Aorta (tissue), 5 donors: Measurements from ENCODE around the gene ZBTB9. TPM values are rescaled to one million over a fixed set of nuclear protein-coding genes. Genes with fewer than 3 reads are reported as not detected.
A peak's percentile ranks its signal among the peaks of the same experiment; 100 is the strongest.

ENCODE experiments used
- ATAC-seq: fragments of 200-7000 bp; cut with Tn5 transposase; one replicate; pipeline ENCODE4 v1.9.1; 2022; ENCODE audit warnings: moderate library complexity; ENCODE audit not compliant: low FRiP score
- DNase-seq, 2 donors: peaks; one replicate each; pipeline ENCODE4 v3.0.0-alpha.2; 2020
- H3K27ac ChIP-seq, 2 donors: one replicate each; pipeline ENCODE4 v1.5.1; 2013; ENCODE audit warnings: low read length in 2 of 2, mild to moderate bottlenecking in 2 of 2, moderate library complexity in 2 of 2, control low read depth in 1 of 2, inconsistent platforms in 1 of 2, low read depth in 1 of 2
- H3K27me3 ChIP-seq, 2 donors: one replicate each; pipeline ENCODE4 v1.6.1; 2013; ENCODE audit warnings: control low read depth in 1 of 2, low read length in 1 of 2, mild to moderate bottlenecking in 1 of 2, moderate library complexity in 1 of 2; ENCODE audit not compliant: insufficient read depth in 2 of 2, control insufficient read depth in 1 of 2
- H3K36me3 ChIP-seq, 2 donors: one replicate each; pipeline ENCODE4 v1.6.1; 2013; ENCODE audit warnings: control low read depth in 1 of 2, low read length in 1 of 2, mild to moderate bottlenecking in 1 of 2; ENCODE audit not compliant: insufficient read depth in 2 of 2, control insufficient read depth in 1 of 2
- H3K4me1 ChIP-seq, 2 donors: one replicate each; pipeline ENCODE4 v1.6.1; 2013; ENCODE audit warnings: low read length in 2 of 2, control low read depth in 1 of 2, mild to moderate bottlenecking in 1 of 2, moderate library complexity in 1 of 2; ENCODE audit not compliant: insufficient read depth in 2 of 2, control insufficient read depth in 1 of 2
- H3K4me3 ChIP-seq, 2 donors: one replicate each; pipeline ENCODE4 v1.5.1; 2013; ENCODE audit warnings: low read length in 2 of 2, control low read depth in 1 of 2, mild to moderate bottlenecking in 1 of 2
- H3K9me3 ChIP-seq: one replicate; pipeline ENCODE4 v1.6.1; 2013; ENCODE audit warnings: mild to moderate bottlenecking, low read length; ENCODE audit not compliant: control insufficient read depth
- WGBS, 2 donors: extraction: QIAGEN DNeasy Blood & Tissue Kit; methylation state at CpG; one replicate each; pipeline ENCODE4 v1.1.7; 2013; 5-methylcytosine and 5-hydroxymethylcytosine counted together
- intact Hi-C, 2 donors: fragments of 100-400 bp; cut with DNase I; formaldehyde crosslinking; loops; one replicate each; pipeline versions ENCODE4 v1.14.2 to v1.15.0; 2022
- polyA plus RNA-seq, 2 donors: library from polyadenylated mRNA; stranded (reverse); fragments of 200-250 nt; gene quantifications; one replicate each; pipeline ENCODE4 v1.2.3, GENCODE V29; 2013
- total RNA-seq, 2 donors: library from RNA; stranded (reverse); fragmentation: NEBNext Ultra II Directional; extraction: Animal tissue kit (Norgen Biotek cat#: 25700); gene quantifications; one replicate each; pipeline ENCODE4 v1.2.1, GENCODE V29; 2021
- donor health status: healthy with polysubstance abuse.
- donor health status: Bipolar disorder and iron deficiency.
- donor health status: DM: no; HTN: no; CAD: no.
- donor health status: DM: no; HTN: no; CAD: no.
- donor health status: DM: yes; HTN: yes; CAD: no.

ZBTB9 gene
- total and polyA plus RNA-seq, 4 donors, result 1.4 to 4.2 (median 2.2) TPM

GRCh38 chr6:33450434-33450833 lies 3.9 kb upstream of the ZBTB9 start:
- no peak overlapping the region for H3K27ac ChIP-seq
- no peaks in the 10 kb centered on the region for H3K4me1 ChIP-seq
- H3K4me3 ChIP-seq, result no peak overlapping the region
- H3K27me3 ChIP-seq, result no peaks in the 10 kb centered on the region
- WGBS, 2 donors, result 76 to 79% methylated on average over 3 of the region's 3 CpGs
- DNase-seq (no peak), ATAC-seq (no peak)
- no peaks in the 10 kb centered on the region for H3K36me3 ChIP-seq
- H3K9me3 ChIP-seq, result no peaks in the 10 kb centered on the region
- intact Hi-C loops, result loop anchor here (5.0 to 10.0 kb wide), 3 partner anchors 38 to 246 kb away; partner anchors contain the start of genes HSD17B8 (in 1 of the 2), PHF1 (in 1 of the 2), RING1 (in 1 of the 2) and RXRB (in 1 of the 2)

GRCh38 chr6:33451606-33452005 lies 2.8 kb upstream of the ZBTB9 start:
- DNase-seq, result no peak
- Histone ChIP-seq H3K27me3 (no peaks in the 10 kb centered on the region), H3K4me1 (no peaks in the 10 kb centered on the region), H3K9me3 (no peaks in the 10 kb centered on the region), H3K27ac (no peak overlapping the region), H3K4me3 (no peak overlapping the region), H3K36me3 (no peaks in the 10 kb centered on the region)
- 84 to 86% methylated on average over 10 to 15 of the region's 15 CpGs for WGBS, 2 donors
- intact Hi-C loops, result loop anchor here (5.0 to 10.0 kb wide), 3 partner anchors 39 to 247 kb away; partner anchors contain the start of genes HSD17B8 (in 1 of the 2), PHF1 (in 1 of the 2), RING1 (in 1 of the 2) and RXRB (in 1 of the 2)
- no peak for ATAC-seq

DNA sequence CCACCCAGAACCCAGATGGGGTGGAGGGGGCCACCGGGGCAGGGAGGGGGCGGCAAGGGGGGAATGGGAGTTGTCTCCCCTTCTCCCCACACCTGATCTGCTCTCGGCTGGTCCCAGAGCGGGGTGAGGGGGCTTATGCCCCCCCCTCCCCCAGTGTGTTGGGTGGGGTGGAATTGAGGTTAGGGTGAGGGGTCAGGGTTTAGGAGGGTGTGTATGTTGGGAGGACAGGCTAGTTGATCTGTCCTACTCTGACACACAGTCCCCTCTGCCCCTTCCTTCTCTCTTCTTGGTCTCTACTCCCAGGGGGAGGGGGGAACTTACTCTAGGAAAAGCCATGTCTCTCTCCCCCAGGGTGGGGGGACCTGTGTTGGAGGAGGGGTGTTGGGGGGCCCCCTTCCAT lies 1.9 kb upstream of the ZBTB9 start:
- 80 to 90% methylated on average over 3 to 4 of the region's 4 CpGs for WGBS, 2 donors
- Histone ChIP-seq H3K9me3 (no peaks in the 10 kb centered on the region), H3K4me3 (no peak overlapping the region), H3K4me1 (no peaks in the 10 kb centered on the region), H3K36me3 (no peaks in the 10 kb centered on the region), H3K27me3 (no peaks in the 10 kb centered on the region), H3K27ac (no peak overlapping the region)
- intact Hi-C loops, result loop anchor here (5.0 to 10.0 kb wide), 3 partner anchors 40 to 248 kb away; partner anchors contain the start of genes HSD17B8 (in 1 of the 2), PHF1 (in 1 of the 2), RING1 (in 1 of the 2) and RXRB (in 1 of the 2)
- ATAC-seq, result no peak
- DNase-seq, result no peak

DNA sequence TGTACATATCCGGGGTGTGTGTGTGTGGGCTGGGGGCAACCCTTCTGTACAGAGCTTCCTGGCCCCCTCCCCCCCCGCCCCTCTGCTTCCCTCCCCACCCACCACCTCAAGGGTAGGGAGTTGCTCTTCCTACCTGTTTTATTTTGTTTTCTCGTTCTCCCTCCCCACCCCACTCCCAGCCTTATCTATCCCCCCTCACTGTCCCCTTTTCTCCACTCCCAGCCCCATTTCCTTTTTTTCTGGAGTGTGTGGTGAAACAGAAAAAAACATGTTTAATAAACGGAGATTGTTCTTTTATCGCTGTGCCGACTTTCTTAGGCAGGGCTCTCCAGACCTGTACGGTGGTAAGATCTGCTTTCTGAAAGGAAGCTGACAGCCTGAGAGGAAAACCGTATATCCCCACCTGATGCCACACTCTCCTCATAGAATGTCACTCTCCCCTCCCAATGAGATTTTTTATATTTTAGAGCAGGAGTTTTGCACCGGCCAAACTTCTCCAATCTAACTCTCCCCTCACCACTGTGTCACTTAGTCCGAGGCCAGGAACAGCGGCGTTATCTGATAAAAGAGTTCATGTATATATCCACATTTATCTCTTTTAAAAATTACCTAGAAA lies 875 bp upstream of the ZBTB9 start:
- intact Hi-C loops, result loop anchor here (5.0 to 10.0 kb wide), 3 partner anchors 41 to 249 kb away; partner anchors contain the start of genes HSD17B8 (in 1 of the 2), PHF1 (in 1 of the 2), RING1 (in 1 of the 2) and RXRB (in 1 of the 2)
- WGBS, 2 donors, result 3% methylated on average over 12 of the region's 12 CpGs
- ATAC-seq, result no peak

GRCh38 chr6:33455051-33455450 lies 675 bp downstream of the ZBTB9 start:
- no peak for ATAC-seq
- peak overlapping the region in 1 of 2 donors; percentile 26 for H3K4me3 ChIP-seq
- H3K9me3 ChIP-seq, result no peaks in the 10 kb centered on the region
- peak in 1 of 2 donors; percentile 62 for DNase-seq
- H3K4me1 ChIP-seq, result no peaks in the 10 kb centered on the region
- no peaks in the 10 kb centered on the region for H3K27me3 ChIP-seq
- intact Hi-C loops, result loop anchor here (10.0 kb wide), 2 partner anchors 120 to 250 kb away; partner anchors contain the start of genes HSD17B8 (in 1 of the 2), RING1 (in 1 of the 2), RXRB (in 1 of the 2) and SLC39A7 (in 1 of the 2)
- 54 to 55% methylated on average over 16 of the region's 16 CpGs for WGBS, 2 donors
- no peaks in the 10 kb centered on the region for H3K36me3 ChIP-seq
- H3K27ac ChIP-seq, result no peak overlapping the region

More for the DNA sequence above, 875 bp upstream of the ZBTB9 start:
- no peak for DNase-seq
- H3K4me1 ChIP-seq, result no peaks in the 10 kb centered on the region
- H3K4me3 ChIP-seq, result peak overlapping the region; percentile 29 to 36
- no peaks in the 10 kb centered on the region for H3K9me3 ChIP-seq
- H3K27me3 ChIP-seq, result no peaks in the 10 kb centered on the region
- H3K27ac ChIP-seq, result no peak overlapping the region
- no peaks in the 10 kb centered on the region for H3K36me3 ChIP-seq

GRCh38 chr6:33456156-33456555 lies 1.8 kb downstream of the ZBTB9 start:
- no peaks in the 10 kb centered on the region for H3K27me3 ChIP-seq
- H3K27ac ChIP-seq, result no peak overlapping the region
- DNase-seq, result no peak
- no peak for ATAC-seq
- 97 to 98% methylated on average over 12 of the region's 12 CpGs for WGBS, 2 donors
- H3K36me3 ChIP-seq, result no peaks in the 10 kb centered on the region
- no peak overlapping the region for H3K4me3 ChIP-seq
- H3K9me3 ChIP-seq, result no peaks in the 10 kb centered on the region
- intact Hi-C loops, result loop anchor here (10.0 kb wide), 2 partner anchors 119 to 251 kb away; partner anchors contain the start of genes HSD17B8 (in 1 of the 2), RING1 (in 1 of the 2), RXRB (in 1 of the 2) and SLC39A7 (in 1 of the 2)
- no peaks in the 10 kb centered on the region for H3K4me1 ChIP-seq

GRCh38 chr6:33458676-33459075 lies 4.3 kb downstream of the ZBTB9 start:
- no peaks in the 10 kb centered on the region for H3K9me3 ChIP-seq
- intact Hi-C loops, result loop anchor here (10.0 kb wide), 2 partner anchors 116 to 254 kb away; partner anchors contain the start of genes HSD17B8 (in 1 of the 2), RING1 (in 1 of the 2), RXRB (in 1 of the 2) and SLC39A7 (in 1 of the 2)
- no peaks in the 10 kb centered on the region for H3K36me3 ChIP-seq
- no peaks in the 10 kb centered on the region for H3K27me3 ChIP-seq
- no peak overlapping the region for H3K4me3 ChIP-seq
- DNase-seq (no peak), ATAC-seq (no peak)
- 60 to 71% methylated on average over 3 of the region's 3 CpGs for WGBS, 2 donors
- H3K4me1 ChIP-seq, result no peaks in the 10 kb centered on the region
- no peak overlapping the region for H3K27ac ChIP-seq

DNA sequence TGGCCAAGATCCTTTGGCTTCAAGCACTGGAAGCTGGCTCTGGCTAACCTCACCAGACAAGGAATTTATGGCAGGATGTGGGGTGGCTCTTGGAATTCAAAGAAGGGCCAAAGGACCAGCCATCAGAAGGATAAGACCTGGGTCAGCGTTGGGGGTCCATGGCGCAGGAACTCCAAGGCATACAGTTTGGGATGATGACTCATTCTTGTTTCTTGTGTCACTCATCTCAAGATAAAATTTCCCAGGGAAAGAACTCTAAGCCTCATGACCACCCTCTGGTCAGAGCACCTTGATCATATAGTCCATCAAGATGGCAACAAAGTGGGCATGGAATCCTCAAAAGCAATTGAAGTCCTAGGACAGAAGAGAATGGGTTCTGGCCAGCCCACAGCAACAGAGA lies 4.8 kb downstream of the ZBTB9 start:
- no peak for DNase-seq
- no peaks in the 10 kb centered on the region for H3K4me1 ChIP-seq
- H3K4me3 ChIP-seq, result no peak overlapping the region
- no peaks in the 10 kb centered on the region for H3K36me3 ChIP-seq
- H3K9me3 ChIP-seq, result no peaks in the 10 kb centered on the region
- H3K27ac ChIP-seq, result no peak overlapping the region
- intact Hi-C loops, result loop anchor here (10.0 kb wide), 2 partner anchors 116 to 254 kb away; partner anchors contain the start of genes HSD17B8 (in 1 of the 2), RING1 (in 1 of the 2), RXRB (in 1 of the 2) and SLC39A7 (in 1 of the 2)
- H3K27me3 ChIP-seq, result no peaks in the 10 kb centered on the region
- WGBS, 2 donors, result 90 to 100% methylated on average over 2 of the region's 2 CpGs
- no peak for ATAC-seq
